Cardiac fibroblast (primary cell): ENCODE measurements around the gene NDC80.

ENCODE experiments used
- DNase-seq, 2 donors: peaks; one replicate each; pipeline versions ENCODE4 v3.0.0 to v3.0.0-alpha.2; 2010; ENCODE audit warnings: low read depth in 2 of 2
- H3K4me3 ChIP-seq, 2 donors: replicated peaks in 1 of 2; 1 replicate in 1 of 2; 2 replicates in 1 of 2; pipeline ENCODE4 v1.5.1; 2011; ENCODE audit warnings: low read depth in 2 of 2, low read length in 2 of 2, mild to moderate bottlenecking in 2 of 2, moderate library complexity in 1 of 2
- TF ChIP-seq, protein P1 (sequence below): IDR thresholded peaks from one replicate; pipeline ENCODE4 v1.5.1; 2011; ENCODE audit warnings: low read depth, mild to moderate bottlenecking, low read length, inconsistent platforms

Gene NDC80

DNA sequence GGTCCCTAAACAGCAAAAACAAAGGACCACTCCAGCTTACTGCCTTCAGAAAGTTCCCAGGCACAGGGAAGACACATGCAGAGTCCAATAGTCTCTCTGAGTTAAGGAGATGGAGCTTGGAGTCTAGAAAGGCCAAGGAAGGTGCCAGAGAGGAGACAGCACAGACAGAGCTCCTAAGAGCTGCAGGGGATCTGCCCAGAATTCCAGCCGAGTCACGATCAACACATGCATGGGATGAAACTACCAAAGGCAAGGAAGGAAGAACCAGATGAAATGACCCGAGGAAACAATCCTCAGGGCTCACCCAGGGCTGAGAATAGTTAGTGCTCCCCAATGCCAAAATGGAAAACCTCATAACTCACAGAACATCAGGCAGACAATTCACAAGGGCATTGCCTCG lies 15.5 kb upstream of the NDC80 start:
- TF ChIP-seq, protein P1, sequence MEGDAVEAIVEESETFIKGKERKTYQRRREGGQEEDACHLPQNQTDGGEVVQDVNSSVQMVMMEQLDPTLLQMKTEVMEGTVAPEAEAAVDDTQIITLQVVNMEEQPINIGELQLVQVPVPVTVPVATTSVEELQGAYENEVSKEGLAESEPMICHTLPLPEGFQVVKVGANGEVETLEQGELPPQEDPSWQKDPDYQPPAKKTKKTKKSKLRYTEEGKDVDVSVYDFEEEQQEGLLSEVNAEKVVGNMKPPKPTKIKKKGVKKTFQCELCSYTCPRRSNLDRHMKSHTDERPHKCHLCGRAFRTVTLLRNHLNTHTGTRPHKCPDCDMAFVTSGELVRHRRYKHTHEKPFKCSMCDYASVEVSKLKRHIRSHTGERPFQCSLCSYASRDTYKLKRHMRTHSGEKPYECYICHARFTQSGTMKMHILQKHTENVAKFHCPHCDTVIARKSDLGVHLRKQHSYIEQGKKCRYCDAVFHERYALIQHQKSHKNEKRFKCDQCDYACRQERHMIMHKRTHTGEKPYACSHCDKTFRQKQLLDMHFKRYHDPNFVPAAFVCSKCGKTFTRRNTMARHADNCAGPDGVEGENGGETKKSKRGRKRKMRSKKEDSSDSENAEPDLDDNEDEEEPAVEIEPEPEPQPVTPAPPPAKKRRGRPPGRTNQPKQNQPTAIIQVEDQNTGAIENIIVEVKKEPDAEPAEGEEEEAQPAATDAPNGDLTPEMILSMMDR: no peak
- no peak overlapping the region for H3K4me3 ChIP-seq
- DNase-seq: no peak

DNA sequence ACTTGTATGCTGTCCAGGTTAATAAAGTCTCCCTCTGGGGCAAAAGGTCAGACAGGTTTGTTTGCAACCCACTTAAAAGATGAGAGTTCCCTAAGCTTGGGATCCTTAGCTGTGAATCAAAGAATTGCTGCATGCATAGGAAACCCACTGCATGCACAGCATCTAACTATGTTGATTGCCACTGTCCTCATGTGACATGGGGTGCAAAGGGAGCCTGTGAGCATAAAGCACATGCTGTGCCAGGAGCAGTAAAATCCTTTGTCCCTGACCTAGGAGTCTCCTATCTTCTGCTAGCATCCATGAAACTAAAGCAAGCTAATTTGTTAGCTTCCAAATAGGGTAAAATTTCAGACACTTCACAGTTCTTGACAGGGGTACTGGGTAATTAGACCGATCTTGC lies 13.8 kb upstream of the NDC80 start:
- DNase-seq: no peak
- TF ChIP-seq, protein P1: no peak
- H3K4me3 ChIP-seq: no peak overlapping the region

DNA sequence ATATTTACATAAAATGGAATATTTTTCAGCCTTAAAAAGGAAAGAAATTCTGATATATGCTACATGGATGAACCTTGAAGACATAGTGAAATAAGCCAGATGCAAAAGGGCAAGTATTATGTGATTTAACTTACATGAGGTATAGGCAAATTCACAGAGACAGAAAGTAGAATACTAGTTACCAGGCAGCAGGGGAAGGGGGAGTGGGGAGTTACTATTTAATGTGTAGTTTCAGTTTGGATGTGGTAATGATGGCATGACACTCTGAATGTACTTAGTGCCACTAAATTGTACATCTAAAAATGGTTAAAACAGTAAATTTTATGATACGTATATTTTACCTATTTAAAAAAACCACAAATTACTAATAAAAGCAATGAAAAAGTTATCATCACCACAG lies 12.1 kb upstream of the NDC80 start:
- TF ChIP-seq, protein P1: no peak
- no peak for DNase-seq

DNA sequence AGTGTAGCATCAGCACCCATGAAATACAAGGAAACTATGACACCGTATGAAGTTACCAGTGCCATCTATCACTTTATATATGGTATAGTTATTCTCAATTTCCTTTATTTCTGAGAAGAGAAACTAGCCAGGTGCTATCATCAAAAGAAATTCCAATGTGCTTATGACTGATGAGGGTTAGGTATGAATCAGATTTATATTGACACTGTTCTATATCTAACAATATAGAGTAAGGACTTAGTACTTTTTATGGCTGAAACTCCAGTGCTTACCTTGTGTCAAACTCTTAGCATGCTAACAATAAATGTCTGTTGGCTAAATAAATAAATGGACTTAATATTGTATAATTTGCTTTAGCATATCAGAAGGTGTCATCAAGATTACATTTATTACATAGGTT lies 7.0 kb upstream of the NDC80 start:
- TF ChIP-seq, protein P1: no peak

More for the DNA sequence above, 12.1 kb upstream of the NDC80 start:
- H3K4me3 ChIP-seq: no peak overlapping the region

DNA sequence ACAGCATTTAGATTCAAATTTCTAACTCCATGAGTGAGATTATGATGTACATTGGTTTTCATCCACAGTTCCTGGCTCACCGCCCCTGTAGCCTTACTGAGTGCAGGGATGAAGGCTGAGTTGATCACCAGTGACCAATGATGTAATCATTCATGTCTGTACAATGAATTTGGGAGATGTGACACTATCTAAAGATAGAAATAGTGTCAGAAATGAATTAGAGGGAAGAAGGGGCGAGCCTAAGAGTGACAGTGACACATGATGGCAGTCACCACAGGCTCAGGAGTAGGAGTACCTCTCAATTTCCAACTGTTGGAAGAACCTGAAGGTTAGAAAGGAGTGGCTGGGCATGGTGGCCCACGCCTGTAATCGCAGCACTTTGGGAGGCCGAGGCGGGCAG lies 3.2 kb upstream of the NDC80 start:
- TF ChIP-seq, protein P1: no peak
- DNase-seq: no peak
- H3K4me3 ChIP-seq: no peak overlapping the region

More for the DNA sequence above, 7.0 kb upstream of the NDC80 start:
- no peak for DNase-seq
- no peak overlapping the region for H3K4me3 ChIP-seq

DNA sequence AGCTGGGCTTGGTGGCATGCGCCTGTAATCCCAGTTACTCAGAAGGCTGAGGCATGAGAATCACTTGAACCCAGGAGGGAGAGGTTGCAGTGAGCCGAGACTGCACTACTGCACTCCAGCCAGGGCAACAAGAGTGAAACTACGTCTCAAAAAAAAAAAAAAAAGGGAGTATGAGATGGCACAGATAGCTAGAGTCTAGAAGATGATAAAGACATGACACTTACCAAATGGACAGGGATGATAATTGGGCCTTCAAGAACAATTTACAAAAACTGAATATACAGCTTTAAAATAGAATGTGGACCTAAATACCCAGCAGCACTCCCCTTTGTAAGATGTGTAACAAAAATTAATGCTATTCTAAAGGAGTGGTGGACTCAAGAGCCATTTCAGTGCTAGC lies 2.8 kb upstream of the NDC80 start:
- DNase-seq: no peak
- H3K4me3 ChIP-seq: no peak overlapping the region
- TF ChIP-seq, protein P1: no peak
